ENCODE measurements around the gene GAS2. TPM values are rescaled to one million over a fixed set of nuclear protein-coding genes. Genes with fewer than 3 reads are reported as not detected.

GAS2 gene
- total RNA-seq, result 1.6 and 2.4 TPM in 2 replicates

DNA sequence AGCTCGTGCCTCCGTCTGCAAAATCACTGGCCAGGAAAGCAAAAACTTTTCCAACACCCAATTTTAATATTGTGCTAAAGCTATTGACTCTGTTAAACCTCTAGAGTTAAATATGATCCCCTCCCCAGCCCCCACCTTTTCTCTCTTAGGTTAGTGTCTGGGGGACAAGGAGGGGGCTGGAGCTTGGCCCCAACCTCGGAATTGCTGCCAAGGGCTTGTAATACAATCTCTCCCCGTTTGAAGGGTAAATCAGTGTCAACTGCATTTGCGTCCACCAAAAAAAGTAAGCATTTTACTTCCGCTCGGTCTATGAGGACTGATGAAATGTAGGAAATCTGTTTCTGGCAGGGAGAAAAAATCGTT, at the start of gene GAS2:
Gene GAS2, plus strand, starts transcription at position 287 of the 363 bp plus-strand sequence. CDS start 8,259 bp downstream, outside the sequence.

GRCh38 chr11:22625448-22626287, 40.7 kb upstream of the GAS2 start, which contains the start of gene FANCF:
FANCF (minus strand) TSS chr11:22625823; CDS start chr11:22625810, 13 bp downstream.

DNA sequence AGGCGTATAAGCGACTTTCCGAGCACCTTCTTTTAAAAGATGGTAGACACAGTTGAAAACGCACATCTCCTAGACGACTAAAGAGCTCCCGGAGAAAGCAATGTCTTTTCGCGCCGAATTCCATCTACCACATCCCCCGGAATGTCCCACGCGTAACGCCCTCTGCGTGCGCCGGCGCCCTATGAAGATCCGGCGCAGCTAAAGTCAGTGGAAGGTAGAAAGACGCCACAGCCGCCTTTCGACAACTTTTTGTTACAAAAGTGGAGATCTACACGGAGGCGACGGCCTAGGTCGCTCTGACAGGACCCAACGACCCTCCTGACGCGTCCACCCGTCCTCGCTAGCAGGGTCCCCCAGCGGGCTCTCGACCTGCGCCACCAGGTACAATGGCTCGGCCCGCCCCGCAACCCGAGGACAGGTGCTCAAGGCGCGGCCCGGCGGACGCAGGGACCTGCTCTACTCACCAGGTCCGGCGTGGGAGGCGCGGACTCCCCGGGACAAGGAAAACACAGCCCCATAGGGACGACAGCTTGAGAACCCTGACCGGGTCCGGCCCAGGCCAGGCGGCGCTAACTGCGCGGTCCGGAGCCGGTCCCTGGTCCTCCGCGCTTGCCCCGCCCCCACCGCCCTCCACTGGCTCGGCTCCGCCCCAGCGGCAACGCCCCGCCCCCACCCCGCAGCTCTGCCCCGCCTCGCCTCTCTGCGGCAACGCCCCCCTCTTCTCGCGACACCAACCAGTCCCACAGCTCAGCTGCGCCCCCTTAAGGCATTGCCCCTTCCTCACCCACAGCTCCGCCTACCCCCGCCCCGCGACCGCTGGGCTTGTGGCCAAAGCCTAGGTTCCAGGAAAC, 163.0 kb downstream of the GAS2 start, which contains the start of gene SVIP:
Gene SVIP, minus strand, starts transcription at position 571 of the 851 bp plus-strand sequence. Its CDS starts 53 bp downstream, at position 518.

DNA sequence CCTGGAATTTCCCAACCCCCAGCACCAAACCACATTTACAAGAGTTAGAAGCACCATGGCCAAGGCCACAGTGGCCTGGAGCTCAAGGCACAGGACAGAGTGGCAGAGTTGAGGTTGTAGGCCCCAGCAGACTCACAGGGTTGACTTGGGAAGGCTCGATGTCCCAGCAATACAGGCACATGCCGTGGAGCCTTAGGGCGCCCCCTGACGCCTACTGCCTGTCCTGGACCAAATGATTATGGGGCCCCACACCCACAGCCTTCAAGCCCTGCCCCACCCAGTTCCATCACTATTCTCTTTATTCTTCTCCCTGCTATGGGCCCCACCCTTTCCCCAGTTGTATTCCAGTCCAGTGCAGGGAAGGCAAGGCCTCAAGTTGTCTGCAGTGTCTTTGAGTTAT, 193.8 kb downstream of the GAS2 start, which contains the start of gene CCDC179:
Gene CCDC179, minus strand, starts transcription at position 234 of the 400 bp plus-strand sequence. Its CDS starts 53 bp downstream, at position 181.

Other genes starting within 250 kb of the GAS2 start
- gene FANCF, start 40.8 kb upstream of the GAS2 start, total RNA-seq, result 6.1 and 8.2 TPM in 2 replicates
- gene SVIP, start 163.2 kb downstream of the GAS2 start, total RNA-seq, result 2.6 and 2.8 TPM in 2 replicates
- not detected in 2 replicates for gene CCDC179, start 193.9 kb downstream of the GAS2 start, total RNA-seq